Measurements from ENCODE around the gene TUBB.
"Not testable (repeated sequence)": the region's sequence is repeated elsewhere in the genome, so short reads cannot be mapped to it uniquely, and the experiment has no call there.

Gene TUBB

GRCh38 chr6:30763618-30764489 is 43.7 kb downstream of the TUBB start:
- DNase-seq, result no peak

- not testable (repeated sequence) for DNase-seq
These were observed 44.4 kb downstream of the TUBB start for GRCh38 chr6:30764490-30765043.

DNA sequence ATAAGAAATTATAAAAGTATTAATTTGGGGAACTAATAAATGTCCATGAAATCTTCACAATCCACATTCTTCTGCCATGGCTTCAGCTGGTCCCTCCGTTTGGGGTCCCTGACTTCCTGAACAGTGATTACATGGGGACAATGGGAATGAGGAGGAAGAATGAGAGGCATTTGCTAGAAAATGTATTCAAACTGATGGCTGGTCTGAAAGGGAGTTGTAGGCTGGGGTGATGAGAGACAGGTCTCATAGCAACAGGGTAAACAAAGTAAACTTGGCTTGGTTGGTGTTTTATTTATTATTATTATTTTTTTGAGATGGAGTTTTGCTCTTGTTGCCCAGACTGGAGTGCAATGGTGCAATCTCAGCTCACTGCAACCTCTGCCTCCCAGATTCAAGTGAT is 45.3 kb downstream of the TUBB start:
- DNase-seq, result not testable (repeated sequence)

DNA sequence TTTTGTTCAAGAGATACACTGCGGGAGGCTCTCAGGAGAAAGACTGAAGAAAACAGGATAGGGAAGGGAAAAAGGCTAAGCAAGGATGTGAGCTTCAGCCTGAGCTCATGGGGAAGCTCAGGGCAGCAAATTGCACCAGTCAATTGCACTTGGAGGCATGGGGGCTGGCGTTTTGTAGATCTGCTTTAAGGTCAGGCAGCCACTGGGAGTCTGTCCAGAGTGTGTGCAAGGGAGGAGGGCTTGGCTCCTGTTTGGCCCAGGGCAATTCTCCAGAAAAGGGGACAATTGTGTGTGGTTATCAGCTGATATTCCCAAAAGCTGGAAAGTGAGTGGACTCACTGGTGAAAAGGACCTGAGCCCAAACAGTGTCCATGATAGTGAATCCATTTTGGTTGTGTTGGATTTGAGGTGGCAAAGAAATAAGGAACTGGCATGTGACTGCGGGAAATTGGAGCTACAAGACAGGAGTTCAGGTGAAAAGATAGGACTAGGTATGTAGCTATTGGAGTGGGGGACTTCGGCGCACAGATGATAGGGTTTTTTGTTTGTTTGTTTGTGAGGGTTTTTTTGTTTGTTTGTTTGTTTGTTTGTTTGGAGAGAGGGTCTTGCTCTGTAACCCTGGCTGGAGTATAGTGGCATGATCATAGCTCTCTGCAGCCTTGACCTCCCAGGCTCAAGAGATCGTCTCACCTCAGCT is 46.5 kb downstream of the TUBB start:
- no peak for DNase-seq

- no peak for DNase-seq
These were observed 47.2 kb downstream of the TUBB start for GRCh38 chr6:30767158-30767943.

GRCh38 chr6:30767944-30768301 is 47.8 kb downstream of the TUBB start:
- DNase-seq, result no peak

- DNase-seq, result no peak
These were observed 48.5 kb downstream of the TUBB start for GRCh38 chr6:30768634-30769087.

GRCh38 chr6:30769088-30769852 is 49.1 kb downstream of the TUBB start:
- no peak for DNase-seq

- DNase-seq, result no peak
These were observed 49.8 kb downstream of the TUBB start for GRCh38 chr6:30769853-30770524.

GRCh38 chr6:30770592-30770991 is 50.4 kb downstream of the TUBB start:
- no peak for DNase-seq

DNA sequence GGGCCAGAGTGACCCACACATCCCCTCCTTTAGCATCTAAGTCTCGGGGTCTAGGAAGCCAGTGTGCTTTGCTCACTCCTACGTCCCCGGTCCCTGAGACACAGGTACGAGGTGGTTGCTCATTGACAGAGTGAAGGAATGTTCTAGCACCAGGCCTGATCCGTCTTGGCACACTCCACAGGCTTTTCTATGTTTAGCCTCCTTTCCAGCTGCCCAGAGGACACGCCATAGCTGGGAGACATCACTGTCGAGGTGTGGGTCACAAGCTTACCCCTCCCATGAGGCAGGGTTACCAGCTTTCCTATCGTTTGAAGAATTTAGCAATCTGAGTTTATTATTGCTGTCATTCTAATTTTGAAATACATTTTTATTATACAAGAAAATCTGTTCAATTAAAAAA is 54.5 kb downstream of the TUBB start:
- DNase-seq, result no peak

All from cerebellar nuclear complex (tissue), 1 donor.